ENCODE measurements around the gene R3HDM4.

The R3HDM4 gene

DNA sequence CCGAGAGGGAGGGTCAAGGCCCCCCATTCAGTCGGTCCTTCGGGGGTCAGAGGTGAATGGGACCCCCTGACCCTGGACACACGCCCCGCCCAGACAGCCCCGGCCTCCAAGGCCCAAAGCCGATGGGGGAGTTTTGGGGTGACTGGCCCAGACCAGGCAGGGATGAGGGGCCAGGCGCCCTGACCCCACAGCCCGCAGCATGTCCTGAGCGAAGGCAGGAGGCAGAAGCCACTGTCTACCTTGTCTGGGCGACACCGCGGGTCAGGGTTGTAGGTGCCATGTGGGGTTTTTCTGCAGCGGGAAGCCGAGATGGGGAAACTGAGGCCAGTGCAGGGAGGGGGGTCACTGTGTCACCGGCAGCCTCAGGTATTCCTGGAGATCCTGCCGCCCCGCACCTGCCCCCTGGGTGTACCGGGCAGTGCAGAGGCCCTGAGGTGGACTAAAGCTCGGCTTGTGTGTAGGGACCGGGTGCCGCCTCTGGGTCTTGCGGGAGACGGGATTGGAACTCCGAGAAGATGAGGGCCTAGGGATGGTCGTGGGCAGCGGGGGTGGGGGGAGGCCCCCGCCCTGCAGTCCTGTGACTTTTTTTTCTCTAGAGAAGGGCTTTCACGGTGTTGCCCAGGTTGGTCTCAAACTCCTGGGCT, 21.3 kb upstream of the R3HDM4 start:
- DNase-seq (ENCODE audit: insufficient read length, low spot score) (no peak), FAIRE-seq (peak; percentile 59)
- TF ChIP-seq POLR2AphosphoS5 (IDR thresholded peaks at IDR 0.05; ENCODE audit: low read depth, low read length) (no peak), SPI1 (IDR thresholded peaks at IDR 0.05; ENCODE audit: low read depth, low read length) (no peak), POU2F2 (IDR thresholded peaks at IDR 0.05; ENCODE audit: low read depth, low read length) (no peak), PAX5 (IDR thresholded peaks at IDR 0.05; ENCODE audit: insufficient read depth, low read length, severe bottlenecking) (no peak), TAF1 (IDR thresholded peaks at IDR 0.05; ENCODE audit: low read depth, low read length) (no peak), POLR2A (IDR thresholded peaks at IDR 0.05; ENCODE audit: low read depth, low read length) (no peak)

DNA sequence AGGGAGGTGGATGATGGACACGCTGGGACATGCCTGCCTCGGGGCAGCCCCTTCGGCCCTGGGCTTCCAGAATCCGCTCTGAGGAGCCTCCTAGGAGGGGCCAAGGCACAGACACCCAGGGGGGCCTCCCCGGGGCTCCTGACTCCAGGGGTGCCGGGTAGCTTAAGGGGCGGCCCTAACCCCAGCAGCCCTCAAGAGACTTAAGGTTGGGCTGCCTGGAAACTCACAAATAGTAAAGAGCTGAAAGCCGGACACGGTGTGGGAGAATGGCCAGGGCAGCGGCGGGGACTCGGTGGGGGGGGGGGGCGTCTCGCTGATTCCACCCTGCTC, 20.5 kb upstream of the R3HDM4 start:
- FAIRE-seq: no peak
- TF ChIP-seq SPI1 (IDR thresholded peaks at IDR 0.05; ENCODE audit: low read depth, low read length): no peak
- no peak for TF ChIP-seq POLR2AphosphoS5 (IDR thresholded peaks at IDR 0.05; ENCODE audit: low read depth, low read length)
- TF ChIP-seq POLR2A (IDR thresholded peaks at IDR 0.05; ENCODE audit: low read depth, low read length): no peak
- TF ChIP-seq POU2F2 (IDR thresholded peaks at IDR 0.05; ENCODE audit: low read depth, low read length): no peak
- TF ChIP-seq PAX5 (IDR thresholded peaks at IDR 0.05; ENCODE audit: insufficient read depth, low read length, severe bottlenecking): no peak
- TF ChIP-seq TAF1 (IDR thresholded peaks at IDR 0.05; ENCODE audit: low read depth, low read length): no peak

DNA sequence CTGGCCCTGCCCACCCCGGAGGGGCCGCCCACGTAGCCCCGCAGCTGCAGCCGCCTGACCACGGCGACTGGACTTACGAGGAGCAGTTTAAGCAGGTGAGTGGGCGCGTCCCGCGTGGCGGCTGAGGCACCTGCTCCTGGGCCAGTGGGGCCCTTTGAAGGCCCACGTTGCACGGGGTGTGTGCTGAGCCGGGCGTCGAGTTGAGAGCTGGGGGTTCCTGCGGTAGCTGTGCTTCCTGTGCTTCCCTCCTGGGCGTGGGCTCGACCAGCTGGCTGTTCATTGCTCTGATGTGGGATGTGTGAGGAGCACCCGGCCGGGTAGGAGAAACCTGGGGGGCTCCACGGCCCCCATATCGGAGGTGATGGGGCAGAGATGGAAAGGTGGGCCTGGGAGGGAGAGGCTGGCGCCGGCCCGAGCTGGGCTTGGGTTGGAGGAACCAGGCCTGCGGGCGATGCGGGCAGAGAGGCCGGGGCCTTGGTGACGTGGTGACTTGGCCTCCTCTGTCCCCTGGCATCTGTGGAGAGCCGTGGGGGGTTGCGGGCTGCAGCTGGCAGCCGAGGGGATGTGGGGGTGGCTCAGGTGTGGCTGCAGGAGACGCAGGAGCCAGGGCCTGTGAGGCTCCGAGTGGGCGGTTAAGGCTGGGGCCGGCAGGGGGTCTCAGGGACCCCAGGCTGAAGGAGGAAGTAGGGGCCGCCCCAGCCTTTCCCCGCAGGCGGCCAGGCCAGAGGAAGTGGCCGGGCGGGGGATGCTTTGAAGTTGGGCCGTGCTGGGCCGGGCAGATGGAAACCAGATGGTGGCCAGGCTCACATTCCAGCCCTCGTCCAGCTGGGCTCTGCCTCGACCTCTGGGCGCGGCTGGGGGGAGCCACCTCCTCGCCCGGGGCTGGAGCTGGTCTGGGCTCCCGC, 19.9 kb upstream of the R3HDM4 start:
- TF ChIP-seq POU2F2 (IDR thresholded peaks at IDR 0.05; ENCODE audit: low read depth, low read length): peak; percentile 28; the same call in 1 of the 2 replicates
- peak; percentile 37; the same call in 1 of the 2 replicates for TF ChIP-seq TAF1 (IDR thresholded peaks at IDR 0.05; ENCODE audit: low read depth, low read length)
- no peak; the same call in 1 of the 2 replicates for TF ChIP-seq POLR2AphosphoS5 (IDR thresholded peaks at IDR 0.05; ENCODE audit: low read depth, low read length)
- no peak for TF ChIP-seq POLR2A (IDR thresholded peaks at IDR 0.05; ENCODE audit: low read depth, low read length)
- TF ChIP-seq PAX5 (IDR thresholded peaks at IDR 0.05; ENCODE audit: insufficient read depth, low read length, severe bottlenecking): no peak
- peak; percentile 56 for TF ChIP-seq SPI1 (IDR thresholded peaks at IDR 0.05; ENCODE audit: low read depth, low read length)
- DNase-seq (ENCODE audit: insufficient read length, low spot score) (no peak), FAIRE-seq (peak; percentile 88)

More for the DNA sequence above, 20.5 kb upstream of the R3HDM4 start:
- DNase-seq (ENCODE audit: insufficient read length, low spot score): no peak

DNA sequence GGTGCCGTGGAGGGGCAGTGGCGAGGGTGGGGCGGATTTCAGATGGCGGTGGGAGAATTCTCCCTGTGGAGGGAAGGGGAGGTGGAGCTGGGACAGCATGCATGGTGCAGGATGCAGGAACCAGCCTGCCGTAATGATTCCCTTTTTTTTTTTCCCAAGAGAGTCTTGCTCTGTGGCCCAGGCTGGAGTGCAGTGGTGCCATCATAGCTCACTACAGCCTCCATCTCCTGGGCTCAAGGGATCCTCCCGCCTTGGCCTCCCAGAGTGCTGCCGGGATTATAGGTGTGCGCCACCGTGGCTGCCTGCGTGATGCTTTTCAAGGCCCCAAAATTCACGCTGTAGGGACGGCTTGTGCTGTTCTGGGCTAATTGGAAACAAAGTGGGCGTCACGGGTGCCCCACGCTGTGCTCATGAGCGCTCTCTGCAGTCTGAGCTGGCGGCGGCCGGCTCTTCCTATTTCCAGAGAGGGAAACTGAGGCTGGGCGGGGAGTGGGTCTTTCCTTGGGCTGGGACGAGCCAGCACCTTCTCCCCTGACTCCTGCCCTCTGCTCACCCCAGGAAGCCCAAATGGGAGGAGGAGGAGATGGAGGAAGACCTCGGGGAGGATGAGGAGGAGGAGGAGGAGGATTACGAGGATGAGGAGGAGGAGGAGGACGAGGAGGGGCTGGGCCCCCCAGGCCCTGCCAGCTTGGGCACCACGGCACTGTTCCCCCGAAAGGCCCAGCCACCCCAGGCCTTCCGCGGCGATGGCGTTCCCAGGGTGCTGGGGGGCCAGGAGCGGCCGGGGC, 19.0 kb upstream of the R3HDM4 start:
- DNase-seq (ENCODE audit: insufficient read length, low spot score) (no peak), FAIRE-seq (no peak)
- TF ChIP-seq POLR2A (IDR thresholded peaks at IDR 0.05; ENCODE audit: low read depth, low read length) (no peak), SPI1 (IDR thresholded peaks at IDR 0.05; ENCODE audit: low read depth, low read length) (no peak), PAX5 (IDR thresholded peaks at IDR 0.05; ENCODE audit: insufficient read depth, low read length, severe bottlenecking) (no peak), POU2F2 (IDR thresholded peaks at IDR 0.05; ENCODE audit: low read depth, low read length) (no peak), POLR2AphosphoS5 (IDR thresholded peaks at IDR 0.05; ENCODE audit: low read depth, low read length) (no peak), TAF1 (IDR thresholded peaks at IDR 0.05; ENCODE audit: low read depth, low read length) (no peak)

DNA sequence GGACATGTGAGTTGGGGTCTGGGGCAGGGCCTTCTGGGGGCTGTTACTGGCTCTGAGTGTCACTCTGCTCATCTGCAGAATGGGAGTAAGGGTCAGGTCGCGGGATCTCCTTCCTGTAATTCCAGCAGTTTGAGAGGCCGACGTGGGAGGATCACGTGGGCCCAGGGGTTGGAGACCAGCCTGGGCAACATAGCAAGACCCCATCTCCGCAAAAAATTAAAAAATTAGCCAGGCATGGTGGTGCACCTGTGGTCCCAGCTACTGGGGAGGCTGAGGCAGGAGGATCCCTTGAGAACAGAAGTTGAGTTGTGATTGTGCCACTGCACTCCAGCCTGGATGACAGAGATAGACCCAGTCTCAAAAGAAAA, 16.9 kb upstream of the R3HDM4 start:
- FAIRE-seq: no peak
- no peak for DNase-seq (ENCODE audit: insufficient read length, low spot score)
- TF ChIP-seq POLR2AphosphoS5 (IDR thresholded peaks at IDR 0.05; ENCODE audit: low read depth, low read length) (no peak), PAX5 (IDR thresholded peaks at IDR 0.05; ENCODE audit: insufficient read depth, low read length, severe bottlenecking) (no peak), TAF1 (IDR thresholded peaks at IDR 0.05; ENCODE audit: low read depth, low read length) (no peak), POU2F2 (IDR thresholded peaks at IDR 0.05; ENCODE audit: low read depth, low read length) (no peak), SPI1 (IDR thresholded peaks at IDR 0.05; ENCODE audit: low read depth, low read length) (no peak), POLR2A (IDR thresholded peaks at IDR 0.05; ENCODE audit: low read depth, low read length) (no peak)

DNA sequence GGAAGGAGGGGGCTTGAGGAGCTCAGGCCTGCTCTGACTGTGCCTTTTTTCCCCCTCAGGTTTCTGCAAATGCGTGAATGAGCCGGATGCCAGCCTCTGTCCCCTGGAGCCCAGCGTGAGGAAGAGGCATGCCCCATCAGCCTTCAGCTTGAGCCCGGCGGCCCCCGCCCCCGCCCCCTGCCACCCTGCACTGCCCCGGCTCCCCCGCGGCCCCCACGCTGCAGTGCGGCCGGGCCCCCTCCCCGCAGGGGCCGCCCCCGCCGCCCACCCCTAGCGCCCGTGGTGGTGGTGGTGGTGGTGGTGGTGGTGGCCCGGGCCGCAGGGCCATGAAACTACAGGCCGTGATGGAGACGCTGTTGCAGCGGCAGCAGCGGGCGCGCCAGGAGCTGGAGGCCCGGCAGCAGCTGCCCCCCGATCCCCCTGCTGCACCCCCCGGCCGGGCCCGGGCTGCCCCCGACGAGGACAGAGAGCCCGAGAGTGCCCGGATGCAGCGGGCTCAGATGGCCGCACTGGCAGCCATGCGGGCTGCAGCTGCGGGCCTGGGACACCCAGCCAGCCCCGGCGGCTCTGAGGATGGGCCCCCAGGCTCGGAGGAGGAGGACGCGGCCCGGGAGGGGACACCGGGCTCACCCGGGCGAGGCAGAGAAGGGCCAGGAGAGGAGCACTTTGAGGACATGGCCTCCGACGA, 16.3 kb upstream of the R3HDM4 start:
- TF ChIP-seq TAF1 (IDR thresholded peaks at IDR 0.05; ENCODE audit: low read depth, low read length) (no peak), POU2F2 (IDR thresholded peaks at IDR 0.05; ENCODE audit: low read depth, low read length) (no peak), SPI1 (IDR thresholded peaks at IDR 0.05; ENCODE audit: low read depth, low read length) (no peak), PAX5 (IDR thresholded peaks at IDR 0.05; ENCODE audit: insufficient read depth, low read length, severe bottlenecking) (no peak), POLR2AphosphoS5 (IDR thresholded peaks at IDR 0.05; ENCODE audit: low read depth, low read length) (no peak), POLR2A (IDR thresholded peaks at IDR 0.05; ENCODE audit: low read depth, low read length) (no peak)
- FAIRE-seq (no peak), DNase-seq (ENCODE audit: insufficient read length, low spot score) (no peak)

DNA sequence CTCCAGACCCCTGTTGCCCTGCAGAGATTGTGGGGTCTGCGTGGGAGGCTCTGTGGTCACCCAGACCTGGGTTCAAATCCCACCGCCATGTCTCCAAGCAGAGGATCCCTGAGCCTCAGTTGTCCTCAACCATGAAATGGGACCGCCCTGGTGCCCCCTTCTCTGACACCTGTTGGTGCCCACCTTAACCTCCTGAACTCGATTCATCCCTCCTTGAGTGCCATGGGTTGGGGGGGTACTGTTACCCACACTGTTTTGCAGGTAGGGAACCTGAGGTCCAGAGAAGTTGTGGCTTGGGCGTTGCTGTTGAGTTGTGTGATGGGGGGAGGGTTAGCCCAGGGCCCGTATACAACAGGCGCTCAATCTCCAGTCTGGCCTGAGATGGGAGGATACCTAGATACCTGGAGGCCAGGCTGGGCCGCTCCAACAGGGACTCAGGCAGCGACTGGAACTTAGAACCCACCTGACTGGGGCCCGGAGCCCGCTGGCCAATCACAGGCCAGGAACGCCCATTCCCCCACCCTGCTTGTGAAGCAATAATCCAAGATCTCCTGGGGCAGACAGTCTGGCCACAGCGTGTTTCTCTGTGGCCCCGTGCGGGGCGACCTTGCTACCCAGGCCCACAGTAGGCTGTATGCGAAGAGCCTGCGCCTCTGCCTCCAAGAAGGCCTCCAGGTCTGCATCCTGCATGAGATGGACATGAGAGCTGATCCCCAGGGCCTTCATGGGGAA, 15.6 kb upstream of the R3HDM4 start:
- DNase-seq (ENCODE audit: insufficient read length, low spot score): no peak
- no peak for FAIRE-seq
- no peak for TF ChIP-seq PAX5 (IDR thresholded peaks at IDR 0.05; ENCODE audit: insufficient read depth, low read length, severe bottlenecking)
- TF ChIP-seq POLR2A (IDR thresholded peaks at IDR 0.05; ENCODE audit: low read depth, low read length): no peak
- no peak for TF ChIP-seq TAF1 (IDR thresholded peaks at IDR 0.05; ENCODE audit: low read depth, low read length)
- no peak for TF ChIP-seq POU2F2 (IDR thresholded peaks at IDR 0.05; ENCODE audit: low read depth, low read length)
- no peak for TF ChIP-seq POLR2AphosphoS5 (IDR thresholded peaks at IDR 0.05; ENCODE audit: low read depth, low read length)
